GM21447 (cell line): ENCODE measurements around the gene GRK5.

Experiments used
- ATAC-seq: cut with Tn5 transposase; IDR thresholded peaks from one replicate; pipeline ENCODE4 v1.9.1; 2021; ENCODE audit not compliant: unreplicated experiment

GRK5 gene

DNA sequence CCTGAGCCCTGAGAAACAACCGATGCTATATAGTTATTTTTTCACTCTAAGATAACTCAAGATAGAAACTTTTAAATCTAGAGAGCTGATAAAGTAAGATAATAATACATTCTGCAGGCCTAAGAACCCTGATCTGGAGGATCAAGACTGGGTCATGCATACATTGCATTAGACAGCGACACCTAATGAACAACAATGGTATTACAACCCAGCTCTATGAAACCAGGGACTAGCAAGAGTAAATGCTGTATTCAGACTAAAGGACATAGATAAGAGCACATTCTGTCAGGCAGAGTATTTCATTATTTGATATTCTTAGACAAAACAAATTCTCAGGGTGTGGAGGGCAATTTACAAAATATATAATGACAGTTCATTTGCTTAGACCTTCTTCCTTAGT is 148.6 kb downstream of the GRK5 start:
- ATAC-seq = no peak

GRCh38 chr10:119357412-119358151 is 150.2 kb downstream of the GRK5 start:
- ATAC-seq = no peak

DNA sequence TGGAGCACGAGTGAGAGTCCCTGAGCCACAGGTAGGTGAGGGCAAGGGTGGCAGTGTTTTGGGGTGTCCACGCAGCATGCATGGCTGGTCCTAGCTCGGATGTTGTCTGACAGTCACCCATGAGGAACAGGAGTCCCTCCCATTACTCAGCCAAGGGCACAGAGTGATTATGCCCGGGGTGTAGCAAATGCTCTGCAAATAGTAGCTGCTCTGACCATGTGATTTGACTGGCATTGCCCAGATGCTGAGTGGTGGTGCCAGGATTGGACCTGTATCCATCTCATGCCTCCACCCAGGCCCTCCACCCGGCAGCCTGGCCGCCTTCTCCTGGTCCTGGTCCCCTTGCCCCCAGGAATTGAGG is 150.8 kb downstream of the GRK5 start:
- no peak for ATAC-seq

DNA sequence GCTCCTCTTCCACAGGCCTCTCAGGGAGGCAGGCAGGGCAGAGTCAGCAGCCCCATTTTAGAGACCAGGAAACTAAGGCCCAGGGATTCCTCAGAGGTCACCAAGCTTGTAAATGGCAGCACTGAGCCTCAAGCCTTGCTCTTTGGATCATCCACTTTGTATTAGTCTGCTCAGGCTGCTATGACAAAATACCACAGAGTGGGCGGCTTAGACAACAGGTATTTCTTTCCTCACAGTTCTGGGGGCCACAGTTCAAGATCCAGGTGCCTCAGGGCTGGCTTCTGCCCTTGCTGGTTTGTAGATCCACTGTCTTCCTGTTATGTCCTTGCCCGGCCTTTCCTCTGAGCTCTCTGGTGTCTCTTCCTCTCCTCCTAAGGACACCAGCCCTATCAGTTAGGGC is 151.2 kb downstream of the GRK5 start:
- no peak for ATAC-seq

DNA sequence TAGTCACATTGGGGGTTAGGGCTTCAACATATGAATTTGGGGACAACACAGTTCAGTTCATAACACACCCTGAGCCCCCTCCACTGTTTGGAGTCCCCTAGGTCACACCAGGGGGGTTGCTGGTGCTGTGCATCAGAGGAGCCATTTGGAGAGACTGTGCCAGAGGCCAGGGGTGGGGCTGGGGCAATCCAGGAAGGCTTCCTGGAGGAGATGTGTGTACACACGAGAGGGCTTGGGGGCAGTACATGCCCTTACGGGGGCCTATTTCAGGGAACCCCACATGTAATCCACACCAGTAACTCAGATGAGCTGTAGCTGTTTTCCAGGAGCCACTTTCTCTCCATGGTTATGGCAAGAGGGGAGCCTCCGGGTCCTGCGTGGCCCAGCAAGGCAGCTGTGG is 151.7 kb downstream of the GRK5 start:
- no peak for ATAC-seq

- no peak for ATAC-seq
Observed at GRCh38 chr10:119360181-119360921, 153.0 kb downstream of the GRK5 start.

DNA sequence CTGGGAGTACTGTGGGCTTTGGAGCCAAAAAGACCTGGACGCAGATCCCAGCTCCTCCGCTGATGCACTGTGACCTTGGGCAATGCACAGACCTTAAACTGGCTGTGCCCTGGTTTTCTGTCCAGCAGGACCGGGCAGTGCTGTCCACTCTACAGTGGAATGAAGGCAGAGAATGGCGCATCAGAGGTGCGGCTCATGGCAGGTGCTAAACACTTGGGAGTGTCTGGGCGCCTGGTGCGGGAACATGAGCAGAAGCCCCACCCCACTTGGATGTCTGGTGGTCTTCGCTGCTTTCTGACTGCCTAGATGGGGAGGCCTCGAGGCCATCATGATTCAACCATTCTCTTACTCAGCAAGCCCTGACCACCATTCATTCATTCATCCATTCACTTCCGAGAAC is 153.7 kb downstream of the GRK5 start:
- ATAC-seq = no peak

DNA sequence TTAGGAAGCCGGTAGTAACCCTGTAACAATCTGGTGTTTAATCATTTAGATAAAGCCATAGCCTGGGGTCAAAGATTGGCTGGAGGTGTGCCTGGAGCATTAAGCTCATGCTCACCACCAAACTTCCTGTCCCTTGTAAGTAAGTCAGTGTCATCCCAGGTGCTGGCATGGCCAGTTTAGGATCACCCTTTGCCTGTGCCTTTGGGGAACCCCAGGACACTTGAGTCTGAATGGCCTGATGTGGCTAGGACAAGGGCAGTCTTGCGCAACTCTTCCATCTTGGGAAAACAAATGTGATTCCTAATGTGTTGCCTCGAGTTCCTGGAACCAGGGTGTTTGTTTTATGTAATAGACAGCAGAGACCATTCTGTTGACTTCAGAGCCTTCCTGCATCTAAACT is 154.8 kb downstream of the GRK5 start:
- no peak for ATAC-seq

- no peak for ATAC-seq
Observed at GRCh38 chr10:119364645-119365600, 157.6 kb downstream of the GRK5 start.

DNA sequence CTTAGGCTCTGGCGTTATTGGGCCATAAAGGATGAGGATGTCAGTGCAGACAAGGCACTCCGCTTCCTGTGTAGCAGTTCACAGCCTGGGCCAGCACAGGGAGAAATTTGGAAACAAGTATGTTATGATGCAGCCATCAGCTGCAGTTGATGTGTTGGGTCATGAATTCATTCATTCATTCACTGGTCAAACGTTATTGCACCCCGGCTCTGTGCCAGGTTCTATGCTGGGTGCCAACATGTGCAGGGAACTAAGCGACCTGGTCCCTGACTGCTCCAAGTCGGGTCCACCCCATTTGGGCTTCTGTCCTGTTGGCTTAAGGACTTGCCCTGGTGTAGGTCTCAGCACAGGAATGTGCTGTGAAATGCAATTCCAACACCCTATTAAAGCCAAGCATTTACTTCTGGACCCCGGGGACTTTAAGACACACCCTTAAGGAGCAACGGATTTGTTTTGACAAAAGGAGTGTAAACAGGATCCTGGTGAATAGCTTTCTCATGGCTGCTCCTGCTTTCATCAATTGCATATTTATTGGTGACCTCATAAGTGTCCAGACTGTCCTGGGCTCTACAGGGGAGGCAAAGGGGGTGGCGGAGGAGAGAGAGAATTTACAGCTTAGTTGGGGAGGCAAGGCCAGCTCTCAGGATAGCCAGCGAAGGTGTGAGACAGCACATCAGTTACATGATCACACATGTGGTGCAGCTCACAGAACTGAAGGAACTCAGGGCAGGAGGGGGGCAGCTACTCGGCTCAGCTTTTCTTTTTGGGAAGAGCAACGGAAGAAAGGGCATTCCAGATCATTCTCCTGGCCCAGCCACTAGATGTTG is 158.6 kb downstream of the GRK5 start:
- ATAC-seq = no peak

DNA sequence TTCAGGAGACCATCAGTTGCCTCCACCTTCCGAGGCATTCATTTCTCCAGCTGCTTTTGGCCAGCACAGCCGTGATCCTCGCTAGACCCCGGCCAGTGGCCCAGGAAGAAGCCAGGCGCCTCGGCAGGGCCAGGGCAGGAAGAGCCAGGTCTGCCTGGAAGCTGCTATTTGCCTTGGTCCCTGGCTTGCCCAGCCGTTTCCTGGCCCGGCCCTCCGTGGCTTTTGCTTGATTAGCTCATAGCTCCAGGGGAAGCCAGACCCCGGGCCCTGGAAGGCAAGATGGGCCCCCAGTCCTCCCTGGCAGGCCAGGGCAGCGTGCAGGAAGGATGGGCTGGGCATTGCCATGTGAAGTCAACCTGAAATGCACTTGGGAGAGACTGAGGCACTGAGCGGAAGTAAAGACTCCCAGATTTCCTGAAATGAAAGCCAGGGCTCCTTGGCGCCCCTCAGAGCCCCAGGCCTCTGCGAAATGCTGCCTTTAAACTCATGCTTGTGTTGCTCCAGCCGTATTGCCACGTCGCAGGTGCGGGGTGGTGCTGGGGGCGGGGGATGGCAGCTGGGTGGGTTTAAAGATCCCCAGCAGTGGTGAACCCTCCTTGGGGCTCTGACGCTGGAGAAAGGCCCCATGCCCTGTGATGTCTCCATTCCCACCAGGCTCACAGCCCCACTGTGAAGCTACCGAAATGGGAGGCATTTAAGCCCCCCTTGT is 160.6 kb downstream of the GRK5 start:
- ATAC-seq = no peak

GRCh38 chr10:119368581-119368980 is 161.2 kb downstream of the GRK5 start:
- no peak for ATAC-seq

GRCh38 chr10:119368991-119369869 is 161.9 kb downstream of the GRK5 start:
- peak; percentile 71 for ATAC-seq

- ATAC-seq = no peak
Observed at GRCh38 chr10:119370111-119370741, 162.9 kb downstream of the GRK5 start.

GRCh38 chr10:119370972-119371703 is 163.8 kb downstream of the GRK5 start:
- no peak for ATAC-seq

DNA sequence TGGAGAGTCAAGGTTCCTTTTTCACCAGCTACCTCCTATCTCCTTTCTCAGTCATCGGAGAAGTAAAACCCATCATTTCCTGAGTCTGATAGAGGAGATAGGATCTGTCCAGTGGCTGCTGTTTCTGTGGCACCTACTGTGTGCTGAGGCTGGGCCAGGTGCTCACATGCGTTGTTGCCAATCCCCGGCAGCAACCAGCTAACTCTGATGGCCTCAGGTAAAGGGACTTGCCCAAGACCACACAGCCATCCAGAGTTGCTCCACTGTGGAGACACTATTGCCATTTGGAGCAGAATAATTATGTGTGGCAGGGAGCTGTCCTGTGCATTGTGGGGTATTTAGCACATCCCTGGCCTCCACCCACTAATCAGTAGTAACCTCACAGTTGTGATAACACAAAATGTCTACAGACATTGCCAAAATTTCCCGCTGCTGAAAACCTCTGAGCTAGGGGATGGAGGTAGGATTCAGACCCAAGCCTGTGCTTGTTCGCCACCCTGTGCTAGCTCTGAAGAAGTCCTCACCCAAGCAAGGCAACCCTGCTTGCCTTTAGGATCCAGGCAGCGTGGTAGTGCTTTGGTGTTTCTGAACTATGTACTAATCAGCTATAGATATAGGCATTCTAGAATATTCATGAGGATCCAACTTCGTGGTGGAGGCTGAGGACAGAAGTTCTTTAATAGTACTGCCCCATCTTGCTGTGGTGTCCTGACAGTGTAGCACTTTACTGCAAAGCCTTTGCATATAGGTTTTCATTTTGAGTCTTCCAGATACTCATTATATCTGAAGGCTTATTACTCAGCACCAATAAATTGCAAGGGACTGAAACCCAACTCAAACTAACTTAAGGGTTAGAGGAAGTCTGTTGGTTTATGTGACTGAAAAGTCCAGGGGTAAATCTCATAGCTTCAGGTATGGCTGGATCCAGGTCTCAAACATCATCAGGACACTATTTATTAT is 164.6 kb downstream of the GRK5 start:
- ATAC-seq = peak; percentile 38
